ENCODE measurements around the gene TP73. TPM values are rescaled to one million over a fixed set of nuclear protein-coding genes. Genes with fewer than 3 reads are reported as not detected.

TP73 gene
- total RNA-seq, 1 experiment from 2014 or later = 0.82 TPM

DNA sequence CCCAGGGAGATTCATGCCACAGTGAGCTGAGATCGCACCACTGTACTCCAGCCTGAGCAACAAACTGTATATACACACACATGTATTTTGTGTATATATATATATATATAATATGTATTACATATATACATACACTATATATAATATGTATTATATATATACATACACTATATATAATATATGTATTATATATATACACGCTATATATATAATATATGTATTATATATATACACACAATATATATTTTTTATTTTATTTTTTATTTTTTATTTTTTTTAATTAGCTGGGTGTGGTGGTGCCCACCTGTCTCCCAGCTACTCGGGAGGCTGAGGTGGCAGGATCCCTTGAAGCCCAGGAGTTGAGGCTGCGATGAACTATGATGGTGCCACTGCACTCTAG lies 9.3 kb downstream of the TP73 start:
- intact Hi-C loops (cut with micrococcal nuclease) = no loop called here
- TF ChIP-seq, protein P1, sequence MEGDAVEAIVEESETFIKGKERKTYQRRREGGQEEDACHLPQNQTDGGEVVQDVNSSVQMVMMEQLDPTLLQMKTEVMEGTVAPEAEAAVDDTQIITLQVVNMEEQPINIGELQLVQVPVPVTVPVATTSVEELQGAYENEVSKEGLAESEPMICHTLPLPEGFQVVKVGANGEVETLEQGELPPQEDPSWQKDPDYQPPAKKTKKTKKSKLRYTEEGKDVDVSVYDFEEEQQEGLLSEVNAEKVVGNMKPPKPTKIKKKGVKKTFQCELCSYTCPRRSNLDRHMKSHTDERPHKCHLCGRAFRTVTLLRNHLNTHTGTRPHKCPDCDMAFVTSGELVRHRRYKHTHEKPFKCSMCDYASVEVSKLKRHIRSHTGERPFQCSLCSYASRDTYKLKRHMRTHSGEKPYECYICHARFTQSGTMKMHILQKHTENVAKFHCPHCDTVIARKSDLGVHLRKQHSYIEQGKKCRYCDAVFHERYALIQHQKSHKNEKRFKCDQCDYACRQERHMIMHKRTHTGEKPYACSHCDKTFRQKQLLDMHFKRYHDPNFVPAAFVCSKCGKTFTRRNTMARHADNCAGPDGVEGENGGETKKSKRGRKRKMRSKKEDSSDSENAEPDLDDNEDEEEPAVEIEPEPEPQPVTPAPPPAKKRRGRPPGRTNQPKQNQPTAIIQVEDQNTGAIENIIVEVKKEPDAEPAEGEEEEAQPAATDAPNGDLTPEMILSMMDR (IDR thresholded peaks at IDR 0.05; ENCODE audit: unreplicated experiment) = no peak
- H3K36me3 Mint-ChIP-seq (ENCODE audit: insufficient read depth, unreplicated experiment) = no peaks in the 10 kb centered on the region
- BruUV-seq (replicated peaks) = no TSS peak
- H3K27me3 Mint-ChIP-seq (ENCODE audit: insufficient read depth, unreplicated experiment) = no peaks in the 10 kb centered on the region
- no peak overlapping the region for H3K27ac Mint-ChIP-seq (ENCODE audit: low read depth, unreplicated experiment)
- H3K4me1 Mint-ChIP-seq (ENCODE audit: insufficient read depth, unreplicated experiment) = no peaks in the 10 kb centered on the region
- H3K4me3 Mint-ChIP-seq (ENCODE audit: unreplicated experiment) = no peak overlapping the region
- POLR2A ChIA-PET = no interaction called here
- no peak for DNase-seq (ENCODE audit: unreplicated experiment)
- CTCF ChIA-PET = interaction anchor here (0.6 to 1.1 kb wide), 2 partner anchors 7 to 63 kb away, joined by 3 to 4 read pairs; no protein-coding TSS in a partner anchor
- H3K9me3 Mint-ChIP-seq (ENCODE audit: unreplicated experiment) = no peaks in the 10 kb centered on the region

DNA sequence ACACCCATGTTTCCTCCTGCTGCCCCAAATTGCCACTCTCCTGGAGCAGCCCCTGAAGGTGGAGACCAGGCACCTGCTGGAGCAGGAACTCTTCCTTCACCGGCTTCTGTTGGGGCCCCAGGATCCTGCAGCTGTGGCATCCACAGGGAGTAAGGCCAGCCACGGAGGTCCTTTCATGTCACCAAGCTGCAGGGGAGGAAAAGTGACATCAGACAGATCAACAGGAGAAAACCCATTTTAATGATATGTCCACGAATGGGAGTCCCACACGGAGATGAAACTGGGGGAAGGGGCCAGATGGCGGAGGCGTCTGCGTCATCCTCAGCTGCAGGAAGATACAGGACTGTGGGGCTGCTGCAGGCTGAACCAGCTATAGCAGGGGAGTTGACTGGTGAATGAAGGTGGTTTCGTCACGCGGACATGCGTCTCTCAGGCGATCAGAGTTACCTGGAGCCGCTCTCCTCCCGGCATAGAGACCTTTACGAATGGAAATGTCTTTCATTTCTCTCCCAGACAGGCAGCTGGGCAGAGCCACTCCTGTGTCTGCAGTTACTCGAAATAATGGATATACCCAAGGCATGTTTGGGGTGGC lies 9.9 kb downstream of the TP73 start:
- intact Hi-C loops (cut with micrococcal nuclease) = no loop called here
- CTCF ChIA-PET = interaction anchor here (1.1 kb wide), 1 partner anchor 8 kb away, joined by 4 read pairs; no protein-coding TSS in a partner anchor
- POLR2A ChIA-PET = no interaction called here
- no peaks in the 10 kb centered on the region for H3K36me3 Mint-ChIP-seq (ENCODE audit: insufficient read depth, unreplicated experiment)
- H3K27me3 Mint-ChIP-seq (ENCODE audit: insufficient read depth, unreplicated experiment) = no peaks in the 10 kb centered on the region
- BruUV-seq (replicated peaks) = no TSS peak
- H3K4me3 Mint-ChIP-seq (ENCODE audit: unreplicated experiment) = no peak overlapping the region
- no peaks in the 10 kb centered on the region for H3K9me3 Mint-ChIP-seq (ENCODE audit: unreplicated experiment)
- TF ChIP-seq, protein P1 (IDR thresholded peaks at IDR 0.05; ENCODE audit: unreplicated experiment) = no peak
- H3K27ac Mint-ChIP-seq (ENCODE audit: low read depth, unreplicated experiment) = no peak overlapping the region
- H3K4me1 Mint-ChIP-seq (ENCODE audit: insufficient read depth, unreplicated experiment) = no peaks in the 10 kb centered on the region
- no peak for DNase-seq (ENCODE audit: unreplicated experiment)

DNA sequence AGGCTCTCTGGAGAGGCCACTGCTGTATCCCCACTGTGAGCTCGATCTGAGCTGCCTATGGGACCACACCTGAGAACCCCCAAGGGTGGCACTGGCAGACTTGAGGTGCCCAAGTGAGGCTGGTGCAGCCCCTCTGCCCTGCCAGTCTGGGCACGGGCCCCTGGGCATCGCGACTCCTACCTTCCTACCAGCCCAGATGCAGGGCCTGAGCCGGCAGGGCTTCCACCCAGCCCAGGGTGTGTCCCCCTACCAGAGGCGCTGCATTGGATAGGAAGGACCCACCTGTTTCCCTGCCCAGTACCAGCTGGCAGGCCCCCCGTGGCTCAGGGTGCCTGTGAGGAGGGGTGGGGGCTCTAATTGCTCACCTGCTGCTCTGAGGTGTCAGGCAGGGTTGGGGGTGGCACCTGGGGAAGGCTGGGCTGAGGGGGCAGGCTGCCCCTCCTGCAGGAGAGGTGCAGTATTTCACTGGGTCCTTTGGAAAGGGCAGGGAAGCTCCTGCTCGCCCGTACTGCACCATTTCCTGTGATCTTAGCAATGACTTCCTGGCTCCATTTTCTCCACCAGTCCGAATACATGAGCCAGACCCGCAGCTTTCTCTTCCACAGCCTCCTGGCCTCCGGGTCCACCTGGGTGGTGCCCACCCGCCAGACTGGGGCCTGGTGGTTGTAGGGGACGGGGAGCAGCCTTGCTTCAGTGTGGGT lies 11.8 kb downstream of the TP73 start:
- H3K27ac Mint-ChIP-seq (ENCODE audit: low read depth, unreplicated experiment) = no peak overlapping the region
- no peaks in the 10 kb centered on the region for H3K36me3 Mint-ChIP-seq (ENCODE audit: insufficient read depth, unreplicated experiment)
- intact Hi-C loops (cut with micrococcal nuclease) = no loop called here
- CTCF ChIA-PET = interaction anchor here (1.7 kb wide), 1 partner anchor 52 kb away, joined by 3 read pairs; no protein-coding TSS in a partner anchor
- POLR2A ChIA-PET = interaction anchor here (1.1 kb wide), 1 partner anchor 60 kb away, joined by 3 read pairs; no protein-coding TSS in a partner anchor
- peaks cover 10% of the 10 kb centered on the region for H3K4me1 Mint-ChIP-seq (ENCODE audit: insufficient read depth, unreplicated experiment)
- DNase-seq (ENCODE audit: unreplicated experiment) = no peak
- no peaks in the 10 kb centered on the region for H3K27me3 Mint-ChIP-seq (ENCODE audit: insufficient read depth, unreplicated experiment)
- TF ChIP-seq, protein P1 (IDR thresholded peaks at IDR 0.05; ENCODE audit: unreplicated experiment) = no peak
- H3K9me3 Mint-ChIP-seq (ENCODE audit: unreplicated experiment) = no peaks in the 10 kb centered on the region
- BruUV-seq (replicated peaks) = no TSS peak
- no peak overlapping the region for H3K4me3 Mint-ChIP-seq (ENCODE audit: unreplicated experiment)

DNA sequence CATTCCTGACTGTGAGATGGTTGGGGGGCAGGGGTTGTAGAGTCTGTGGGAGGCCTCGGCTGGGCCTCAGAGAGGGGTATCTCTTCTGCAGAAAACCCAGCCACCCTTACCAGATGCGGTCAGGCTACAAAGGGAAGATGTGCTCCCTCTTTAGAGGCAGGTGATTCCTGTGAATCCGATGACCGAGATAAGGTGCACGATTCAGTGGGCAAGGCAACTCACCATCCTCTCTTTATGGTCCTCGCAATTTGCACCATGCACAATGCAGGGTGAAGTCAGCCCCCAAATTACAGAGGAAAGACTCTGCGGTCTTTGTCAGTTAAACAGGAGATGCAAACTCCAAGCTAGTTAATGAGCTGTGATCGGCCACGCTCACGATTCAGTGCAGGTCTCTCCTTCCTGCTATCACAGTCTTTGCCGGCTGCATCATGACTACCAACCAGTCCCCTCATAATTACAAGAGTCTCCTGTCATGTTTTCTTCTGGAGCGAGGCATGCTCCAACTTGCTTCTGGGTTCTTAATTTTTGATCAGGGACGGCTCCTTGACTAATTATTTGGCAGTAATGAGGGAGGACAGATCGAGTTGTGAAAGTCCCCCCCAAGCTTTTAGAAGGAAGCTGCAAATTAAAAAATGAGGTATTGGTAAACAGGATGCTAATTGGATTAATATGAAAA lies 12.5 kb downstream of the TP73 start:
- TF ChIP-seq, protein P1 (IDR thresholded peaks at IDR 0.05; ENCODE audit: unreplicated experiment) = no peak
- BruUV-seq (replicated peaks) = no TSS peak
- peaks cover 10% of the 10 kb centered on the region for H3K4me1 Mint-ChIP-seq (ENCODE audit: insufficient read depth, unreplicated experiment)

More for the DNA sequence above, 12.5 kb downstream of the TP73 start:
- Mint-ChIP-seq H3K27ac (ENCODE audit: low read depth, unreplicated experiment) (no peak overlapping the region), H3K27me3 (ENCODE audit: insufficient read depth, unreplicated experiment) (no peaks in the 10 kb centered on the region), H3K36me3 (ENCODE audit: insufficient read depth, unreplicated experiment) (no peaks in the 10 kb centered on the region), H3K9me3 (ENCODE audit: unreplicated experiment) (no peaks in the 10 kb centered on the region), H3K4me3 (ENCODE audit: unreplicated experiment) (no peak overlapping the region)
- intact Hi-C loops (cut with micrococcal nuclease) = no loop called here
- DNase-seq (ENCODE audit: unreplicated experiment) = no peak
- CTCF ChIA-PET = no interaction called here
- POLR2A ChIA-PET = interaction anchor here (0.6 to 1.1 kb wide), 2 partner anchors 10 to 60 kb away, joined by 3 read pairs; no protein-coding TSS in a partner anchor
